Right hindlimb (tissue), 1 donor: ENCODE data around the gene HES1.

Source experiments
- DNase-seq: peaks from one replicate; pipeline ENCODE4 v3.0.0-alpha.2; 2018

HES1 gene

GRCh38 chr3:194103505-194103904, 32.4 kb upstream of the HES1 start:
- DNase-seq, result no peak

GRCh38 chr3:194103983-194104751, 31.8 kb upstream of the HES1 start:
- no peak for DNase-seq

- DNase-seq, result no peak
Observed at GRCh38 chr3:194105292-194105691, 30.7 kb upstream of the HES1 start.

GRCh38 chr3:194107107-194107506, 28.8 kb upstream of the HES1 start:
- DNase-seq, result no peak

DNA sequence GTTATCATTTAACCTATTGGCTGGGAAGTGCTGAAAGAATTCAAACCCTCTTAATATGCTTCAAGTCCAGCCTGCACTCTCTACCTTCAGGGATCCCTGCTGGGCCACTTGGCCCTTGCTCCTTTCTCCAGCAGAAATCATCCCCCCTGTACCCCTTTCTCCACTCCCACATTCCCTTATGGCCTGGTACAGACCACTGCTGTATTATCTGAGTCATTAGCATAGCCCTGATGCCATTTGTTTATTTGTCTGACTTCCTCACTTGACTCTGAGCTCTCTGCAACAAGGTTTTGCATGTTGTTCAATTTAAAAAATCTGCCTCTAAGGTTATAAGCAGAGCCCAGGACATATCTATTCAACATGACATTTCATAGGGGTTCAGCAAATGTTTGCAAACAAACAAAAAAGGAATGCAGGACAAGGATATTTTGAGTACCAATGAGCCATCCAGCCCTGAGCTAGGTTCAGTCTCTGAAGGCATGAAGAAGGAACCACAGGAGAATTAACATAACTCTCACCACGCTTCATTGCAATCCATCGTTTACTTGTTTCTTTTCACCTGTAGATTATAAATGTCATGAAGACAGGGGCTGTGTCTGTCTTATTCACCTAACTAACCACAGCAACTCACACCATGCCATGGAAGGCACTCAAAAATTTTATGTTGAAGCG, 26.6 kb upstream of the HES1 start:
- no peak for DNase-seq

DNA sequence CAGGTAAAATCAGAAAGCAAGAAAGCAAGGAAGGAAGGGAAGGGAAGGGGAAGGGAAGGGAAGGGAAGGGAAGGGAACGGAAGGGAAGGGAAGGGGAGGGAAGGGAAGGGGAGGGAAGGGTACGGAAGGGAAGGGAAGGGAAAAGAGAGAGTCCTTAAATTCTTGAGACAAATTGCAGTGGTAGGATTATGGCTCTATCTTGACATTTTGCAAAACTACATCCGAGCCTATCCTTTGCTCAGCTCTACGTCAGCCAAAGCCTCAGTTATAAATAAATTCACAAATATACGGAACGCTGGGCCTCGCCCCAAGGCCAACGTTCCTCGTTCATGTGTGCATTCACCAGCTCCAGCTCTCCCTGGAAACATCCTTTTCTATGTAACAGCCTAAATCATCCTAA, 25.5 kb upstream of the HES1 start:
- no peak for DNase-seq

DNA sequence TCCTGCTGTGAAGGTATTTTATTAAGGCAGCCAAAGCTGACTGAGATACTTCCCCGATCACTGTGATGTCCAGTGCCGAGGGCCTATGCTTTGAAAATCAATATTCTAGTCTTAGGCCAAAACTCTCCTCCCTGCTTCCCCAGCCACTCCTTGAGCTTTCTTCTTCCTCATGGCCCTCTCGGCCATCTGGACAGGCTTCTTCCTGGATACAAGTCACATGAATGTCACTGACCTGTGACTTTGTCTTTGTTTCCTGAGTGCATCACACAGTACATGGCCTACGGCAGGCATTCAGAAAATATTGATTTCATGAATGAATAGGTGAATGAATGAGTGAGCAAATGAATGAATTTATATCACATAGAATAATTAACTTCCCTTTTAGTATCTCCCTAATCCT, 24.6 kb upstream of the HES1 start:
- DNase-seq, result no peak

DNA sequence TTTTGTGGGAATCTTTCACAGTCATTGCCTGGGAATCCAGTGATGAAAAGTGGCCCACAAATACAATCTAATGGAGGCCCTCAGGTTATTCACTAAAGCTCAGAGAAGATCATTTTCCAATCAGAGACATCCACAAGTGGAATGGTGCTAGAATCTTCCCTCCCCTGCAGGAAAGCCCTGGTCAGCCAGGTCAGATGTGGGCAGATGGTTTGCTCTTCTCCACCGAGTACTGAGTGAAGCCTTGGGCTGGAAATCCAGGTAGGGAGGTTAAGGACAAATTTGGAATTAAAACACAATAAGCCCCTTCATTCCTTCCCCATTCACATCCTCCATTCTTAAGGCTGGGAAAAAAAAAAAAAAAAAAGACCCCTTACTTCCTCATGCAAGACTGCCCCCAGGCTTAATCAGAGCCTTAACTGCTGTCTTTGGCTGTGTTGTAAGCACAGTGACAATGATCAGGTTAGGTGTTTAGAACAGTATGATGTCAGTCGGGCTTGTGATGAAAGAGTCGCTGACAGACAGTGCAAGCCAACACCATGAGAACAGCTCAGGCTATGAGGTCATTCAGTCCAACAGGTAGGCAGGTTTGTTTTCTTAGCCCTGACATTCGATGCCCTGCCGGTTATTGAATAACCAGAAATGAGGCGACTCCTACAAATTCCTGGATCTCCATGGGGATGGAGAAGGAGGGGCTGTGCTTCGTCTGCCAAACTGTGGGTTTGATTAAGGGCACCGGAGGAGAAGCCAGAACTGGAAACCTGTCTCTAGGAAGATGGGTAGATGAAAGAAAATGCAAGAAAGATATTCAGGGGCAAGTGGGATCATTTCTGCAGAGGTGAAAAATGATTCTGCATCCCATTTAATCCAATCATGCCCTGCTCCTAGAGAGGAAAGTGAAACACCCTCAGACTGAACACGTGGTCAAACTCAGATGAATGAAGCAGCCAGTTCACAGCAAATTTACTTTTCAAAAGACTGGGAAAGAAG, 23.5 kb upstream of the HES1 start:
- no peak for DNase-seq

DNA sequence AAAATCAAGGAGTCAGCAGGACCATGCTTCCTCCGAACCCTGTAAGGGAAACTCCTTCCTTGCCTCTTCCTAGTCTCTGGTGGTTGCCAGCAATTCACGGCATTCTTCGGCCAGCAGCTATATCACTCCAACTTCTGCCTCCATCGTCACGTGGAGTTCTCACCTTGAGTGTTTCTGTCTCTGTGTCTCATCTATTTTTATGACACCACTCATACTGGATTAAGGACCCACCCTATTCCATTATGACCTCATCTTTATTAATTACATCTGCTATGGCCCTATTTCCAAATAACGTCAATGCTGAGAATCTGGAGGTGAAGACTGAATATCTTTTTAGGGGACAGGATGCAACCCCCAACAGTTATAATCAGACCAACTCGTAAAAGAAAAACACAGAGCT, 21.8 kb upstream of the HES1 start:
- DNase-seq, result no peak

GRCh38 chr3:194117104-194117845, 18.7 kb upstream of the HES1 start:
- DNase-seq, result no peak

DNA sequence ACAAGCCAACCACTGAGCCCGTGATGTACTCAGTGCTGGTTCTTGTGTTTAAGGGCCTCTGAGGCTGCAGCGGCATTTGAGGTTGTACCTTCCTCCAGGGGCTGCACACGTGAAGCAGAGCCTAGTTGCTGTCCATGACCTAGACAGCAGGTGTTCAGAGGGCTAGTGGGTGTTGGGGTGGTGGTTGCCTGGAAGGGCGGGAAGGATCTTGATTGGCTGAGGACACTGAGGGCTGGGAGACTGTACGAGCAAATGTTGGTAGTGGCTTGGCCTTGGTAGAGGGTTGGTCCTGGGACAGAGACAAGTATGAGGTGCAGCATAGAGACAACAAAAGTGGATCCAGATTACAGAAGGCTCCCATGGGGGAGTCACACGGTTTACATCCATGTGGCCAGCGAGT, 17.0 kb upstream of the HES1 start:
- DNase-seq, result no peak

DNA sequence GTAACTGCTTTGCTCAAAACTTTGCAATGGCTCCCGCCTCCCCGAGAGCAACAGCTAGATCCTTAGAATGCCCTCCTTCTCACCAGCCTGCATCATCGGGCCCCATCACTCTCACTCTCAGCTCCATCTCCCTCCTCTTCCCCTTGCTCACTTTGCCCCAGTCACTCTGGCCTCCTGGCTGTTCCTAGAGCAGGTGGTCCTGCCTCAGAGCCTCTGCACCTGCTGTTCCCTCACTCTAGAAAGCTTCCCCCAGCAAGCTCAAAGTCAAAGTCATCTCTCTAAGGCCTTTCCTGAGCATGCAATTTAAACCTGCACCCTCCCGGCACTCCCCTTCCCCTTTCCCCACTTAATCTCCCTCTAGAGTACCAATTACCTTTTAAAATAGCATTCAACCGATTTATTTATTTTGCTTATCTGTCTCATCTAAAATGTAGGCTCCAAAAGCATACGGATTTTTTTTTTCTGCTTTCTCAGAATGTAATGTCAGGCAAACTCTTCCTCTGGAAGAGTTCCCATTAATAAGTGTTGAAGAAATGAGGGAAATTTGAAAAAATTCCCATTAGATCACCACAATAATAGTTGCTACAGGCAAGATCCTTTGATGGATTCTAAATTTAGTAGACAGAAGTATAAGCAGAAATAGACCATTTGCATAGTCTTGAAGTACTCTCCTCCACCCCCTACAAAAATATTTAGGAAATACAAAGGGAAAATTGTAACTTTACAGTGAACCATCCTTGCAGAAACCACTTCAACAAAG, 15.9 kb upstream of the HES1 start:
- DNase-seq, result no peak

DNA sequence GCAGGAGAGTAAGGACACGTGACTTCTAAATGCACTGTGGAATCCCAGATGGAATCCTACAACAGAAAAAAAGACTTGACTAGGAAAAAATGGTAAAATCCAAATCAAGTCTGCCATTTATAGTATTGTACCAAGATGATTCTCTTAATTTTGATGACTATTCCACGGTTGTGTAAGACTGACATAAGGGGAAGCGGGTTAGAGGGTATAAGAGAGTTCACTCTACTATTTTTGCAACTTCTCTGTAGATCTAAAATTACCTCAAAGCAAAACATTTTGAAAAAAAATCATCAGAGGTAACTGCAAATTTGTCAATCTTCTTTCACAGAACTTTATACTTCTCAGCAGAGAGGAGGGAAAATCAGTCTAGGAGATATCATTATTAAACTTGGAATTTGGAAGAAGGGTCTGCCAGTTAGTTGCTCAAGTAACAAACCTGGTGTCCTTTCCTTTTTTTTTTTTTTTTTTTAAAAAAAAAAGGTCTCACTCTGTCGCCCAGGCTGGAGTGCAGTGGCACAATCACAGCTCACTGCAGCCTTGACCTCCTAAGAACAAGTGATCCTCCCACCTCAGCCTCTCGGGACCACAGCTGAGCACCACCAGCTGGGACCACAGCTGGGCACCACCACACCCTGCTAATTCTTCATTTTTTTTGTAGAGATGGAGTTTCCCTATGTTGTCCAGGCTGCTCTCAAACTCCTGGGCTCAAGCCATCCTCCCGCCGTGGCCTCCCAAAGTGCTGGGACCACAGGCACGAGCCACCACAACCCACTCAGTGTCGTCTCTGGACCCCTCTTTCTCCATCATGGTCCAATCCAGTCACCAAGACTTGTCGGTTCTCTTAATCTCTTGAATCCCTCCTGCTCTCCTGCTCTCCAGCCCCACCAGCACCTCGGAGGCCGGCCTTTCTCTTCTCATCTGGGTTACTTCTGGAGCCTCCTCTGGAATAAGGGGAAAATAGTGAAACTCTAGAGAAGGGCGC, 14.9 kb upstream of the HES1 start:
- no peak for DNase-seq

- DNase-seq, result no peak
Observed at GRCh38 chr3:194121891-194122631, 13.9 kb upstream of the HES1 start.

DNA sequence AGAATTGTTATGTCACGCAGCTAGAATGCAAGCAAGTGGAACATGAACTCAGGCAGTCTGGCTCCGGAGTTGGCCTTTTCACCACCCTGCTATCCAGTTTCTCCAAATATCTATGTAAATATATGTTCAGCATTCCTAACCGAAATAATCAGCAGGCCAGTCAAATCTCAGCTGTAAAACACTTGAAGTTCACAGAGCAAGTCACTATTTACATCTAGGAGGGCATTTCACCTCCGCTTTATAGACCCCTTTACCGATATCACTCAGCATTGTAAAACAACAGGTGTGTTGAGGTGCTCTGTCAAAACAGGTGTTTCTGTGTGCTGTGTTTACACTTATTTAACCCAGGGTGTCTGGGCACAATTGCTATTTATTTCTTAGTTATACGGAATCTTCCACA, 12.2 kb upstream of the HES1 start:
- no peak for DNase-seq

- no peak for DNase-seq
Observed at GRCh38 chr3:194124193-194124592, 11.8 kb upstream of the HES1 start.

DNA sequence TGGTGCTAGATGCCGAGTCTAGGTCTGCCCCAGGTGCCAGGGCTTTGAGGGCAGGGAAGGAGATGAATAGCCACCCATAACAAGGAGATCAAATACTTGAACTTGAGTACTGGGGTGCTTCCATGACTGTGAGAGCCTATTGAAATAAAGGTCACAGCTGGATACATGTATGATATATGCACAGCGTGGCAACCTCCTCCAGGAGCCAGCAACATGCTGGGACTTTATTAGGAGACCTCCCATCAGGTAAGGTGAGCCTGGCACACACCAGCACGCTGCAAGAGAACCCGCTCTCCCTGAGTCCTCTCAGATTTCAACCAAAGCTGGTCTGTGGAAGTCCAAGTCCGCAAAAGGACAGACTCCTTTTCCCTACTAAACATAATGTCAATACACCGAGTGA, 10.5 kb upstream of the HES1 start:
- DNase-seq, result no peak

- DNase-seq, result no peak
Observed at GRCh38 chr3:194126790-194127189, 9.2 kb upstream of the HES1 start.

- no peak for DNase-seq
Observed at GRCh38 chr3:194128202-194128918, 7.6 kb upstream of the HES1 start.
